SKM-1 (cell line): ENCODE measurements around the gene LGR5.
"Not testable (repeated sequence)": the region's sequence is repeated elsewhere in the genome, so short reads cannot be mapped to it uniquely, and the experiment has no call there.

ENCODE experiments used
- DNase-seq: peaks from one replicate; lab custom pipeline; 2025; ENCODE audit not compliant: unreplicated experiment; lab: John Stamatoyannopoulos, UW

The LGR5 gene

DNA sequence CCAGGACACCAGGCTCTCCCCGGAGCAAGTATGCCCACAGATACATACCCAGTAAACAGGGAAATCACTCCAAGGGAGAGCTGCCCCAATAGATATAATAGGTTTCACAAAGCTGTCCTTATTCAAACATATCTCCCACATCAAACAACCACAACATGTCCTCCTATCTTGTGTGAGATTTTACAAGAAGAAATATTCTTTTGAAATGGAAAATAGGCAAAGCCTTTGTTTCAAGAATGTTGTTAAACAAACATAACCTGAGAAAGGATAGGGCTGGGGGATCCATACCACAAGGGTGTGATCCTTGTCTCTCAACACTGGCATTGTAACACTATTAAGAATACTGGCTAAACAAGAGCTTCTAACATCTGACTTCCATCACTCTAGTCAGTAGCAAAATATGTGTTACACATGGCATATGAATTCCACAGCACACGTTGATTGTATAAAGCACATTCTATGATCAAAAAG lies 32.9 kb downstream of the LGR5 start:
- DNase-seq, result no peak

DNA sequence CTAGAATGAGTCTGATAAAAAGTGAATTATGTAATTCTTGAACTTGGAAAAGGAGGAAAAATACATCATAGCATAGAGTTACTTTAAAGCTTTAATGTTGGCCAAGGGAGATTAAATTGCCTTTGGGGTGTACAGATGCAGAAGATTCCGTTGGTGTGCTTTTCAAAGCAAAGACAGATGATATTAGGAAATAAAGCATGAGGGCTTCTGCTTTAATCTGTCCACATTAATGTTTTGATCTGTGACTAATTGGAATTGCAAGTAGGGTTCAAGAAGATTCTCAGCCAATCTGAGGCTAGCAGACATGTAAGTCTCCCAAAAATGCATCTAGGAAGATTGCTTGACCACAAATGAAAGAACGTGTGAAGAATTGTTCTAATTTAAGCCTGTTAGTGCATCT lies 35.2 kb downstream of the LGR5 start:
- no peak for DNase-seq

DNA sequence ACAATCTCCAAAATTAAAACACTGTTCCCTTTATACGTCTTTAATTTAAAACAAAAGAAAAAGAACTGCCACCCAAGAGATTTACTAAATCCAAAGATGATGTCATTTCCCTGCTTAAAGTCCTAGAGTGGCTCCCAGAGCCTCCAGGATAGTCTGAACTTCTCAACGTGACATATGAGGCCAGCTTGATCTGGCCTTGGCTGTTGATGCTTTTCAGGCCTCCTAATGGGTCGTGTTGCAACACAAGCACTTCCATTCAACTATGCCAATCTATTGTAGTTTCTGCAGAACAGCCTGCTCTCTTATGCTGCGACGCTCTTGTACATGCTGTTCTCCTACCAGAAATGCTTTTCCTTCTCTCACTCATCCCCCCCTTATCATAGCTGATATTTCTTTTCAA lies 35.7 kb downstream of the LGR5 start:
- no peak for DNase-seq

DNA sequence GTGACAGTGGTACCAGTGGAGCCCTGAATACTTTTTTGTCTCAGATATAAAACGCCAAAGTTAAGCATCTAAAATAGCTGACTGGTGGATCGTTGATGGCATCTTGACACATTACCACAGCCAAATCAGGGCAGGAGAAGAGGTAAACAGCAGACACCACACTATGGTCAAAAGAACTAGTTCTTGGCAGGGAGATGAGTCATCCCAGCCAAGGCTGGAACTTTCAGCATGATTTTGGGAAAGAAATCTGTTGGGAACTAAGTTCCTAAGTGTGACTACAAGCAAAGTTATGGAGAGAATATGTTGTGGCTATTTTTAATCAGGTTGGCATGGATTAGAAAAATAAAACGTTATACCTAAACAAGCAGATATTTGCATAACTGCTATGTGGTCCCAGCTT lies 36.9 kb downstream of the LGR5 start:
- DNase-seq, result no peak

DNA sequence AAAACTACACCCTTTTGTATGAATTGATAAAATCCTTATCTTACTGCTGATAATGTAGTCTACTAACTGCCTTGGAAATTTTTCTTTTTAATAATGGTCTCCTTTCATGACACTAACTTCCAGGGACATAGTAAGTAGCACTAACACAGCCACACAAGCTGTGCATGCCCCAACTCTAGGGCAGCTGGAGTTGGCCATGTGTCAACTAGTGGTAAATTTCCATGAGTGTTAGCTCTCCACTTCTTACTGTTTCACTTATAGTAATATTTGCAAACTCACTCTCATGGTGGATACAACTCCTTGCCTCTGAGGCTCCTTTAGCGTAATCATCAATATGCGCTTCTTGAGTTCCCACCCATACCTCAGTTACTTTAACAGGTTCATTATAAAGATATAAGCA lies 38.0 kb downstream of the LGR5 start:
- no peak for DNase-seq

DNA sequence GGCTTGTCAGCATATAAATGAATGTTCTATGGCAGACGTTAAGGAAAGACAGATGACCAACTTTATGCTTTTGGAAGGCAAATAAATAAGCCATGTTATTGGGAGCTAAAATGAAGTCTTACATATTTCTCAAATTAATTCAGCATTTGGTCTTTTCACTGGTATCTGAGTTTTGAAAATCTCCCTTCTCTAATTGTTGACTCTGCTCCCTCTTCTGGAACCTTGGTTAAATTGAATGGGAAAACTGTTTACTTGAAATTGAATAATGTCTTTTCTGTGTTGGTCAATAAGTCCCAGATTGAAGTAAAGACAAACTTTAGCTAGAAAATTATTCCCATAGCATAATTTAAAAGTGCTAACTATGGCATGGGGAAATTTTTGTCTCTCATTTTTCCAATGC lies 38.7 kb downstream of the LGR5 start:
- no peak for DNase-seq

DNA sequence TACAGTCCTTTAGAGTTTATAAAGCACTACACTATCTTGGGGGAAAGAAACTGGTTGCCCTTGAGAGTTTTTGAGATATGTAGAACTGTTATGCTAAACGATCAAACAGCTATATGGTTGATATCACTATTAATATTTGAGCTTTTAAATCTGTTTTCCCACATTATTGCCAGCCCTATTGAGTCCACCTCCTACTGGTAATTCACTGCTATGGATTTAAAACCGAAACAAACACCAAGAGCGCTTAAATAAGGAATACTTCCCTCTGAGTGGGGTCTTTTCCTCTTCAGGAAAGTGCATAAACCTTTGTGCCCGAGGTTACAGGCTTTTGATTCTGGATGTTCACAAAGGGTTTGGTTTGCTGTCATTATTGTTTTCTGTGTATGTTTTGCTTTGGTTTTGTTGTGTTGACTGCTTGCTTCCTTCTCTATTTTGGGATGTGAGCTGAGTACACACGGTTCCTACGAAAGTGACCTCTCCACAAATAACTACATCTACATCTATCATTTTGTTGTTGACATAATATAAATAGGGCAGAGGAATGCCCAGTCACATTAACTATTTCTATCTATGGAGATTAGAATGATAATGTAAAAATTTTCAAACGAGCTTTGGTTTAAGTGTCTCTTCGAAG lies 44.8 kb downstream of the LGR5 start:
- DNase-seq, result no peak

DNA sequence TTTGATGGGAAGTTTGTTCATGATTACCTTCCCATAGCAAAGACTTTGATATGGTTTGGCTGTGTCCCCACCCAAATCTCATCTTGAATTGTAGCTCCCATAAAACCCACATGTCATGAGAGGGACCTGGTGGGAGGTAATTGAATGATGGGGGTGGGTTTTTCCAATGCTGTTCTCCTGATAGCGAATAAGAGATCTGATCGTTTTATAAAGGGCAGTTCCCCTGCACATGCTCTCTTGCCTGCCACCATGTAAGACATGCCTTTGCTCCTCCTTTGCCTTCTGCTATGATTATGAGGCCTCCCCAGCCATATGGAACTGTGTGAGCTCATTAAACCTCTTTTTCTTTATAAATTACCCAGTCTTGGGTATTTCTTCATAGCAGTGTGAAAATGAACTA lies 51.2 kb downstream of the LGR5 start:
- DNase-seq, result not testable (repeated sequence)

DNA sequence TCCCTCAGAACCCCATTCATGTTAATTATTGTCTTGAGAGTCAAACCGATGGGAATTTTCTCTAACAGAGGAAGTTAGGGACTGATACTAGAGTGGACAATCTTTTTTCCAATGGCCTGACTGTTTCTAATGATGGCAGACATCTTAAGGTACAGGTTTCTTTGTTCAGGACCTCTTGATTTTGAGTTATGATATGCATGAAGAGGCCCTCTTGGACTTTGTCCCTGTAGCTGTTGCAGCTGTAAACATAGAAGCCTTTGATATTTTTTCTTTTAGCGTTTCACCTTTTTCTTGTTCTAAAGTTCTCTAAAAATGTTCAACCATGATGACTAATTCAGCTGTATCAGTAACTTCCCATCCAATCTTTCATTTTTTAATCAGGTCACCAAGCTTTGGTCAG lies 53.0 kb downstream of the LGR5 start:
- DNase-seq, result no peak

DNA sequence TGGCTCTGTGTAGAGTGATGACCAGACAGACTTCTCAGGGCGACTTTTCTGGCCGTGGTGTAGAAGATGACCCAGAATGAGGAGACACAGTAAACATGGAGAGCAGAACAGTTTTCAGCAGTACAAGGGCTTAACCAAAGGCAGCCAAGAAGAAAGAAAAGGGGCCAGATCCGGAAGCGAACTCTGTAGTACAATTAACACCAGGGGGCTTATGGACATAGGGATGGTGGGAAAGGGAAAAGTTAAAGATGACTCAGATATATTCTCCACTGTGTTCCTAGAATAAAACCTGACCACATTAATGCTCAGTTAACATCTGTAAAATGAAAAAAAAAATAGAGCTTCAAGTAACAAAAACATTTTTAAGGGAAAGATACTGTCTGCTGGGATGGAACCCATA lies 60.2 kb downstream of the LGR5 start:
- no peak for DNase-seq

DNA sequence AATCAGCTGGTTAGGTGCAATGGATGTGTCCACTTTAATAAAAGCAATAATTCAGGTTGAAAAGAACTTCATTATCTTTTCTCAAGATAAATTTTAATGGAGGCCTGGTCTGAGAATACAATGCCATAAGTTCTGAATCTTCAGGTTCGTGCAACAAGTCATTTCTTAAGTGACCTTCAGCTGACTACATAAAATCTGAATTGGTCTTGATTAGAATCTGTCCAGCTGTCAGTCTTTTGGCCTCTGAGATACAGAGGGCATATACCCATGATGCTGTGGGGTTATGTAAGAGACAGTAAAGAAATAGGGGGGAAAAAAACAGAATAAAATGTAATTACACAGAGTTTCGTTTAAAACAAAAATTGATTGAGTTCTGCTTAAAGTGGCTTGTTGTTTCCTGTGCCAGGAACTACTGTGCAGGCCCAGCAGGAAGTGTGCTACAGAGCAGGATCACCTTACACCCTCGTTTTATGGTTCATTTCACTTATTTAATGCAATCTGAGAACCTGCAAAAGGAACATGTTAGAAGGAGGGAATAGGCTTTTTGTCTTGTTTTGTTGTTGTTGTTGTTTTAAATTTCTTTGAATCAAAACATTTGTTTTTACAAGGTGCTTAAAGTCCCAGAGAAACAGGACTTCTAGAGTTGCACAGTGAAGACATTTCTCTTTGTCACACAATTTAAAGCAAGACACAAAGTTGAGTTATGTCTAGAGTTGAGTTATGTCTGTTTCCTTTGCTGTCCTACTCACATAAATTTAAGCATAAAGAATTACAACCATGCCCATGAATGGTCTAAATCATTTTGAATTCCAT lies 64.2 kb downstream of the LGR5 start:
- no peak for DNase-seq

DNA sequence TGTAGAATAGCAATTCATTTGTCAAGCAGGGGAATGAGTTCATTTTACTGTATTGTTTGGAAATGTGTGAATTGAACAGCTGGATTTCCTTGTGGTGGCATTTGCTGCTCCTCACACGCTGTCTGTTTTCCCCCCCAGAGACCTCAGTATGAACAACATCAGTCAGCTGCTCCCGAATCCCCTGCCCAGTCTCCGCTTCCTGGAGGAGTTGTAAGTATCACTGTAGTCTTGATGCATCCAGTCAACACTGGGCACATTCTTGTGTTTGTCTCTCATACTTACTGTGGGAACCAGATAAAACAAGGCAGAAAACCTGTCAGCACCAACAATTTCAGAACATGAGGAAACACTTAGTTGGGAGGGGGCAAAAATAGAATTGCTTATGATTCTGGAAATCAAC lies 64.9 kb downstream of the LGR5 start:
- DNase-seq, result no peak

DNA sequence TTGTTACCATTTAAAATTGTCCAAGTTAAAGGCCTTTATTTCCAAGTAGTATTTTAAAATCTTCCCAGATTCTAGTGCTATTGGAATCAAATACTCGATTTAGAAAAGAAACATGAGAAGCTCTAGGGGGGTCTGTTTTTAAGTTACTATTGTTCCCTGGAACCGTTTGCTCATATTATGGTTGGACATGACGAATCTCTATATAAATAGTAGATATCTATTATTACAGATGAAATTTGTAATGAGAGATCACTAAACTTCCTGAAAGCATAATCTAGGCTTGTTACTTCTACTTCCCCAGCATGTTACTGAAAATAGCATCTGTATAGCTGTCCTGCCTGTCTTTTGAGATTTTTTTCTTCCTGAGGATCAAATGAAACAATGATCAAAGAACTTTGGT lies 70.1 kb downstream of the LGR5 start:
- DNase-seq, result no peak

DNA sequence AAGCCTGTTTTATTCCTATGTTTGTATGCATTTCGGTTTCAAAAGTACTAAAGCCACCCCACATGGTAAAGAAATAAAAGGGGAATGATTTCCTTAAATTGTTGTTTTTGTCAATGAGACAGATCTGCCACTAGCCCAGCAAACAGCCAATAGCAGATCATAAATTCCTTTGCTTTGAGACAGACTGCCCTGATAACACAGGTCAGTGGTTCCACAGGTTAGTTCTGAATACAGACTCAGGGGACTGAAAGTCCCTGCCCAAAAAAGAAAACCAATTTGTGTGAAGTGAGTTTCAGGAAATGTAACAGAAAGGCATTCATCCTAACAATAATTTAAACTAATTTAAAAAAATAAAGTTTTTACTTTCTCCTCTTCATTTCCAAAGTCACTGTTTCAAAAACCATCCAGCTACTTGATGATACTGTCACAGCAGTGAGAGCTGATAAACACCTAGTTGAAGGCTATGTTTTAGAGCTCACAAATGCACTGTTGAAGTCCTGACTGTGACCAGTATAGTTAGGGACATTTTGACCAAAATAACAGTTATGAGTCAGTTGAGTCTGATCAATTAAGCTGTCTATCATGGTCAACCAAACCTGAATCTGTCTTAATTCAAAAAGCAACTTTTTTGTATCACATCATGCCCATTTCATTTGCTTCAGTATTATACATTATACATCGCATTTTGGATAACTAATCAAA lies 77.7 kb downstream of the LGR5 start:
- DNase-seq, result no peak

DNA sequence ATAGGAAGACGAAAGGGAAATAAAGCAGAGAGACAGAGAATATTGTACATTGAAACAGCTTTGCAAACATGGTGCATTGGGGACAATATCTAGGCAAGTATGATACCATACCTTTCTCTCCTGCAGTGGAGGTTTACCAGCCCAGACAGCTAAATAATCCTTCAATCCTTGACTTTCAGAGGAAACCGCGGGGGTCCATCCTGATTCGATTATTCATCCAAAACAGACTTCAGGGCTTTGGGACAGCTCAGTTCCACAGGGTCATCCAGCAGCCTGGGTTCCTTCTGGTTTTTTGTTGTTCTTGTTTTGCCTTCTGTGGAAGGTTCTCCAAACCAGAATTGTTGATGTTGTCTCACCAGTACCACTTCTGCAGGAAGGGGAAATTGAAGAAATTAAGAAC lies 81.5 kb downstream of the LGR5 start:
- no peak for DNase-seq

DNA sequence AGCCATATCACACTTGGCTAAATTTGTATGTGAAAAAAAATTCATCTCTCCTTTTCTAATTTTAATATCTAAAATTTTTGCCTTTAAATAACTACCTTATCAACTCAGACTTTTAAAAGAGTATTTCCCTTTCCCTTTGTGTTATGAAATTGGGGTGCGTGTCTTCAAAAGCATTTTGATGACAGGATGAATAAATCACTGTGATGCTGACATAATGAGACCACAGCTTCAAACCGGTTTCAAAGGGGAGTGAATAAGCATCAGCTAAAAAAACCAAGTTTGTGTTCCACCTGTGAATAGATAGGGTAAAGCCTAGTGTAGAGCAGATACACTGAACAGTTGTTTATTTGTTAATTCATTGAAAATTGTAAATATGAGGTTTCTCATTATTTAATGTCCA lies 85.0 kb downstream of the LGR5 start:
- DNase-seq, result no peak

DNA sequence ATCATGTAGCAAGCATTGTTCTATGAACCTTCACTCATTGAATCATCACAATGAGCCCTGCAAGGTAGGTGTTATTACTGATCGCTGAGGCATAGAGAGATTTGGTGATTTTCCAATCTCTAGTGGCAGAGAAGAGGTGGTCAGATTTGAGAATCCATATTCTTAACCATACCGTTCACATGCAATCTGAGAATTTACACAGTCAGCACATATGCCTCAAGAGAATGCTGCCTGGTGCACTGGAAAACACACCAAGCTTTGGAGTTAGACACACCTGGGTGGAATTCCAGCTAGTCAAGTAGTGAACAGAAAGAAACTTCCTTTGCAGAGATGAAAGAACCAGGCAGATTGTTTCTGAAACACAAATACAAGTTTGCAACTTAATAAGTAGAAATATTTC lies 94.1 kb downstream of the LGR5 start:
- no peak for DNase-seq

DNA sequence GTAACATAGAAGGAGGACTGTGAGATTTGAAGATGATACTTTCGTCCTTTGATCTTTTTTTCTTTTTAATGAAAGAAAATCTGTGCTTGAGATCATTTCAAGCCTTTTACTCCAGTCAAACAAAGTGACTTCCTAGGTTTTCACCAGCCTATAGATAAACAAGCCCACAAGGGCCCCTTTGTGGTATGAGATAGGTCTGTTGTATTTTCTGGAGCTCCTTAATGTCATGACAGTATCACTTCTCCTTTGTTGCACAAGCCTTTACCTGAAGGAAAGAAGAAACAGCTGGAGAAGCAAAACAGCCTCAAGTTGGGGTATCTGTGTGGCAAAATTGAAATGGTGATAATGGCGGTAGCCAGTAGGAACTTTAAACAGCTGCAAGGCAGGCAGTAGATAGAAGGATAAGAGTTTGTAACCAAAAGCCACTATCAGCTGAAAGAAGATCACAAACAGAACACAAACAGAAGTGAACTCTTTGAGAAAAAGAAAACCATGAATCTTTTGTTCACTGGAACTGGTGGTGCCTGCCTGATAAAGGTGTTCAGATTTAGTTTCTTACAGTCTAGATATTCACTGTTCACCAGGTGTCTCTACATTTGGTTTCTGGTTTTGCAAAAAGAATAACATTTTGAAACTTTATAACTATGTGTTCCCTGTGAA lies 96.8 kb downstream of the LGR5 start:
- no peak for DNase-seq

DNA sequence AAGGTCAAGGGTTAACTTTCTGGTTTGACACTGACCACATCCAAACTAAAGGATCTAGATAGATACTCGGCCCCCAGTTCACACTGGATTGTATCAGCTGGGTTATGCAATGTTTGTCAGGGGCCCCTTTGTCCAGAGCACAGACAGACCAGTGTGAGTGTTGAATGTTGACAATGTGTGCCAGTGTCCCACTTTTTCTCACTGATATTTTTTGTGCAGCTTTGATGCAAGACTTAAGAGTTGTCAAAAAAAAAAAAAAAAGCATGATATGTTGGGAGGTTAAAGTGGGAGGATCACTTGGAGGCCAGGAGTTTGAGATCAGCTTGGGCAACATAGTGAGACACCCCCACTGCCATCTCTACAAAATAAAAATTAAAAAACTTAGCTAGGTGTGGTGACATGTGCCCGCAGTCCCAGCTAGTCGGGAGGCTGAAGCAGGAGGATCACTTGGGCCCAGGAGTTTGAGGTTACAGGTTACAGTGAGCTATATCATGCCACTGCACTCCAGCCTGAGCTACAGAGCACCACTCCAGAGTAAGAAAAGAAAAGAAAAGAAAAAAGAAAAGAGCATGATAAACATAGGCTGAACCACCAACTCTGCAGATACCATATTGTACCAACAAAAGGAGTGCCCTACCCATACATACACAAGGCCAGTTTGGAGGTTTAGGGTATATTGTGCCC lies 97.5 kb downstream of the LGR5 start:
- no peak for DNase-seq

DNA sequence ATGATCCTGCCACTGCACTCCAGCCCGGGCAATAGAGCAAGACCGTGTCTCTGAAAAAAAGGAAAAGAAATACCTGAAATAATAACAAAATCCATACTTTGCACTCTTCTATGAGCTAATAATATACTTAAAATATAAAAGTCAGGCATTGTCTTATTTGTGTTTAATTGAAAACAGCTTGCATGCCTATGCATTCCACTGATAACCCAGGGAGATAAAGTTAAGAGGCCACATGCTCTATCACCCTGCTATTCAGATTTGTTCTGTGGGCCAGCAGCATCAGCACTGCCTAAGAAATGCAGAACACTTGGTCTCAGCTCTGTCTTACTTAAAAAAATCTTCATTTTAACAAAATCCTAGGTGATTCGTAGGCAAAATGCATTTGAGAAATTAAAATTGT lies 99.2 kb downstream of the LGR5 start:
- DNase-seq, result no peak

DNA sequence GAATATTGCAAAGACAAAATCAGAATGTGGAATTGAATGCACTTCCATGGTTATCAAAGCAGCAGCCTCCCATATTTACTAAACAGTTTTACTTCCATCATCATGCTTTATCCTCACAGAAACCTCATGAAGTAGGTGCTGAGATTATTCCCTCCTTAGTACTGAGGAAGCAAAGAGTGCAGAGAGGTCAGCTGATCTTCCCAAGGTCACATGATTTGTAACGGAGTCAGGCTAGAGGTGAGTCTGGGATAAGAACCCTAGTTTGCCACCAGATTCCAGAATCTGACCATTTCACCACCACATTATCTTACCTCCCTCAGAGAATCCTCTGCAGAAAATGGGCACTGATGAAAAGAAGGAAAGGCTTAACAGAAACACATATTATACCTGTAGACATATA lies 102.0 kb downstream of the LGR5 start:
- no peak for DNase-seq
